D721Med (cell line): ENCODE data around the gene TCF4.

Experiments
- DNase-seq: peaks from one replicate; pipeline ENCODE4 v3.0.0; 2011; ENCODE audit warnings: low spot score; ENCODE audit not compliant: insufficient read length
- FAIRE-seq: peaks from 2 replicates; lab custom pipeline; 2011; peaks lifted over from hg19 to GRCh38; lab: Jason Lieb, UNC
- CTCF ChIP-seq: IDR thresholded peaks from 2 replicates; pipeline ENCODE4 v1.5.1; 2012; ENCODE audit warnings: mild to moderate bottlenecking, control low read depth; ENCODE audit not compliant: insufficient read depth; ENCODE audit errors: missing control alignments

TCF4 gene

GRCh38 chr18:55479656-55480420 lies 108.2 kb downstream of the TCF4 start:
- FAIRE-seq (peak; percentile 95), DNase-seq (no peak)
- no peak for TF ChIP-seq CTCF

GRCh38 chr18:55477860-55478581 lies 110.0 kb downstream of the TCF4 start:
- DNase-seq (no peak), FAIRE-seq (no peak)
- no peak for TF ChIP-seq CTCF

GRCh38 chr18:55477499-55477859 lies 110.5 kb downstream of the TCF4 start:
- TF ChIP-seq CTCF: no peak
- FAIRE-seq: no peak
- no peak for DNase-seq

- DNase-seq (no peak), FAIRE-seq (no peak)
- no peak for TF ChIP-seq CTCF
Measured at GRCh38 chr18:55475916-55476315, 112.1 kb downstream of the TCF4 start.

- FAIRE-seq (no peak), DNase-seq (no peak)
- no peak for TF ChIP-seq CTCF
Measured at GRCh38 chr18:55475467-55475866, 112.5 kb downstream of the TCF4 start.

- no peak for FAIRE-seq
Measured at GRCh38 chr18:55473560-55473959, 114.4 kb downstream of the TCF4 start.

More at GRCh38 chr18:55473560-55473959, 114.4 kb downstream of the TCF4 start:
- no peak for DNase-seq
- TF ChIP-seq CTCF: no peak
